Activated naive CD8-positive, alpha-beta T cell treated with anti-CD3 and anti-CD28 coated beads, Interleukin-2, amount 10 ng/mL, durations not matched to agents 7 days and 5 days (primary cell): ENCODE results near the gene SLC48A1. TPM values are rescaled to one million over a fixed set of nuclear protein-coding genes. Genes with fewer than 3 reads are reported as not detected.

Experiments used
- ATAC-seq: fragments of 150-1000 bp; cut with Tn5 transposase; one replicate; pipeline ENCODE4 v1.10.0; 2021; ENCODE audit warnings: low read depth, moderate library complexity
- POLR2A ChIA-PET: fragments of 350-600 bp; sonication (Branson Sonifier 250); formaldehyde crosslinking; loops from one replicate; lab custom pipeline; 2021; ENCODE audit warnings: antibody characterized with exemption; lab: Charles Lee
- DNase-seq: peaks from one replicate; pipeline ENCODE4 v3.0.0; 2021
- H3K27ac Mint-ChIP-seq: one replicate; pipeline ENCODE4 v1.8.0; 2022; ENCODE audit warnings: mild to moderate bottlenecking, mixed read lengths
- H3K27me3 Mint-ChIP-seq: one replicate; pipeline ENCODE4 v1.8.0; 2022; ENCODE audit warnings: mild to moderate bottlenecking, moderate library complexity, mixed read lengths
- H3K36me3 Mint-ChIP-seq: one replicate; pipeline ENCODE4 v1.8.0; 2021; ENCODE audit warnings: mild to moderate bottlenecking, mixed read lengths
- H3K4me1 Mint-ChIP-seq: one replicate; pipeline ENCODE4 v1.8.0; 2021; ENCODE audit warnings: mixed read lengths
- H3K4me3 Mint-ChIP-seq: one replicate; pipeline ENCODE4 v1.8.0; 2022; ENCODE audit warnings: mild to moderate bottlenecking, moderate library complexity, mixed read lengths
- H3K9me3 Mint-ChIP-seq: one replicate; pipeline ENCODE4 v1.8.0; 2021; ENCODE audit warnings: mixed read lengths
- total RNA-seq, 2 experiments: library from RNA; stranded (reverse); gene quantifications; one replicate each; pipeline ENCODE4 v1.2.3, GENCODE V29; 2021

Gene SLC48A1
- total RNA-seq, 2 experiments from 2014 or later, result 13.4 to 13.9 TPM

DNA sequence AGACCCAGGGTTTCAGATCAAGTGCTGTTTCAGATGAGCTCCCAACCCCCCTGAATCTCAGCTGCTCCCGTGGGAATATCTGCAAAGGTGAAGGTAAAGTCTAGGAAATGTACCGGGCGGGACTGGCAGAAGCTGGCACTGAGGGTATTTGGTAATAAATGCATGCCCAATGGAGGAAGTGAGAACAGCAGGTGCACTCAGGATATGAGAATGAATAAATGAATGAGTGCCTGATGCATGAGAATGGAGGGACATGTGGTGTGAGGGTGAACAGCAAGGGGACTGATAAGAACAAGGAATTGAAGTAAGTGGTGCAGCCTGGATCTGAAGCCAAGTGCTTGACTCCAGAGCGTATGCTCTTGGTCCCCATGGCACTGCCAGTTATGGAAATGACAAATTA lies 25.9 kb upstream of the SLC48A1 start:
- H3K4me3 Mint-ChIP-seq, result no peak overlapping the region
- H3K9me3 Mint-ChIP-seq, result no peaks in the 10 kb centered on the region
- ATAC-seq (no peak), DNase-seq (no peak)
- POLR2A ChIA-PET, result no interaction called here
- H3K4me1 Mint-ChIP-seq, result peaks cover 4% of the 10 kb centered on the region
- peaks cover 14% of the 10 kb centered on the region for H3K27me3 Mint-ChIP-seq
- H3K36me3 Mint-ChIP-seq, result no peaks in the 10 kb centered on the region
- H3K27ac Mint-ChIP-seq, result no peak overlapping the region

DNA sequence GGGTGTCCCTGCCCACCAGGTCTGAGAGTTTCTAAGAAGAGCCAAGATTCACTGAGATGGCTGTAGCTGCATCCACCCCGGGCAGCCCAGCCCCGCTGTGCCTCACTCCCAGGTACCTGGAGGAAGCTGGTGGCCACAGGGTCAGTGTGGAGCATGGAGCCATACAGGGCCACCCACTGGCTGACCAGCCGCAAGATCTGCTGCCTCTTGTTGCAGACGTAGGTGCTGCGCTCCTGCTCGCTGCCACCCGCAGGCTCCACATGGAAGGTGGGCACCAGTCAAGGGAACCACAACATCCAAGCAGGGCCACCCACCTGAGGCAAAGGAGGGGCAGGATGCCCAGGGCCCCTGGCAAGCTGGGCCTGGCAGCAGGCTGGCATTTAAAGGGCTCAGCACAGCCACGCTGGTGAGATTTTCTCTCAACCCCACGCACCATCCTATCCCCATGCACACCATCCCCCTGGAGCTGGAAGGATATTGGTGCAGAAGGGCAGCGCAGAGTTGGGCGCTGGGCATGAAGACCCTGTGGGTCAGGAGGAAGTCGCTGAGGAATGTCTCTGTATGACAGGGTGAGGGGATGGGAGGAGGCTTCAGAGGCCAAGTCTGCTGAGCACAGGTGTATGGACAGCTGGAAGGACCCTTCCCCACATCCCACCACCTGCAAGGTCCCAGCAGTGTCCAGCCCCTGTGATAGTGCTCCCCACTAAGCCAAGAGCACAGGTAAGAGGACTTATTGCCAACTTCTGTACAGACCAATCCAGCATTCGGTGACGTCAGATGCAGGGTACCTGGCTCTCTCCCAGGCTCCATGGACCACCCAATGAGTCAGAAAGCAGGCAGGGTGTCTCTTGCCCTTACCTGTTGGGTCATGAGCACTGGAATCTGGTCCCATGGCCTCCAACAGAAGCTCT lies 25.2 kb upstream of the SLC48A1 start:
- no peaks in the 10 kb centered on the region for H3K4me1 Mint-ChIP-seq
- H3K27ac Mint-ChIP-seq, result no peak overlapping the region
- no peaks in the 10 kb centered on the region for H3K36me3 Mint-ChIP-seq
- DNase-seq (no peak), ATAC-seq (no peak)
- H3K27me3 Mint-ChIP-seq, result peaks cover 14% of the 10 kb centered on the region
- H3K4me3 Mint-ChIP-seq, result no peak overlapping the region
- POLR2A ChIA-PET, result no interaction called here
- no peaks in the 10 kb centered on the region for H3K9me3 Mint-ChIP-seq

- DNase-seq (no peak), ATAC-seq (no peak)
- Mint-ChIP-seq H3K9me3 (no peaks in the 10 kb centered on the region), H3K27me3 (peaks cover 12% of the 10 kb centered on the region), H3K36me3 (no peaks in the 10 kb centered on the region), H3K27ac (no peak overlapping the region), H3K4me3 (no peak overlapping the region), H3K4me1 (peaks cover 2% of the 10 kb centered on the region)
- POLR2A ChIA-PET, result no interaction called here
Measured at GRCh38 chr12:47748507-47748828, 24.6 kb upstream of the SLC48A1 start.

DNA sequence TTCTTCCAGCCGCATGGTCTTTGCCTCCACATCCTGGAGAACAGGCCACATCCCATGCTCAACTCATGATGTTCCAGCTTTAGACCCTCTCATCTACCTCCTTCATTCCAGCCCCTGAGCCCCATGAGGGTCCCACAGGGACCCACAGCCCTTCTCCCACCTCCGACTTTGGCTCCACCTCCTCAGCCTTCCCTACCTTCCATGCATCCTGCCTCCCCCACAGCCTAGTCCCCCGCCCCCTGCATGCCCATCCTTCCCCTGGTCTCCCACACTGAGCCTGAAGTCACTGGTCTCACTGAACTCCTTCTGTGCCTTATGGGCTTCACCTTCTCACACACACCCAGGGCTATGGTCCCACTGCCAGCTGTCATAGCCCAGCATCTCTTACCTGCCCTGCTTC lies 24.1 kb upstream of the SLC48A1 start:
- Mint-ChIP-seq H3K4me1 (peaks cover 2% of the 10 kb centered on the region), H3K9me3 (no peaks in the 10 kb centered on the region), H3K27me3 (peaks cover 9% of the 10 kb centered on the region), H3K27ac (no peak overlapping the region), H3K36me3 (no peaks in the 10 kb centered on the region), H3K4me3 (no peak overlapping the region)
- ATAC-seq (no peak), DNase-seq (no peak)
- POLR2A ChIA-PET, result no interaction called here

- ATAC-seq (no peak), DNase-seq (no peak)
- H3K4me3 Mint-ChIP-seq, result no peak overlapping the region
- H3K36me3 Mint-ChIP-seq, result no peaks in the 10 kb centered on the region
- POLR2A ChIA-PET, result no interaction called here
- H3K9me3 Mint-ChIP-seq, result no peaks in the 10 kb centered on the region
- no peak overlapping the region for H3K27ac Mint-ChIP-seq
- H3K27me3 Mint-ChIP-seq, result peaks cover 2% of the 10 kb centered on the region
- peaks cover 8% of the 10 kb centered on the region for H3K4me1 Mint-ChIP-seq
Measured at GRCh38 chr12:47750229-47750798, 22.7 kb upstream of the SLC48A1 start.

DNA sequence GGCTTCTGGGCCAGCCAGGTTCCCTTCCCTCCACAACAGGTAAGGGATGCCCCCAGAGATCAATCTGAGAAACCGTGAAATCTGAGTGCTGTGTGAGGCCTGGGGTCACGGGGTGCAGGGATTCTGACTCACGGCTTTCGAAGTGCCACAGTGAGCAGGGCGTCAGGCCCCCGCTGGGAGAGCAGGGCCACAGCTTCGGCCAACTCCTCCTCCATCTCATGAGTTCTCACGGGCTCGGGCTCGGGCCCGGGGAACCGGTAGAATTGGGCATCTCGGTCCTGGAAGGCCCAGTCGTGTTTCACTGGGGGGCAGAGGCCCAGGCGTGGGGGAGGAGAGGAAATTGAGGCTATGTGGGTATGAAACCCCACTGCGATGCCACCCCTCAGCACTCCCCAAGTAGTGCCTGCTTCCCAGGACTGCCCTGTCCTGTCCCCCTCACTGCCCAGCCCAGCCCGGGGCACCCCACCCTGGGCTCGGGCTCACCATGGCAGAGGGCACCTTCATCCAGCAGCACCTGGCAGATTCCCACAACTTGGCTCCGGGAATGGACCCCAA lies 22.0 kb upstream of the SLC48A1 start:
- no peak for DNase-seq
- no peak overlapping the region for H3K4me3 Mint-ChIP-seq
- POLR2A ChIA-PET, result no interaction called here
- H3K4me1 Mint-ChIP-seq, result peaks cover 14% of the 10 kb centered on the region
- no peak for ATAC-seq
- H3K36me3 Mint-ChIP-seq, result no peaks in the 10 kb centered on the region
- H3K27me3 Mint-ChIP-seq, result peaks cover 2% of the 10 kb centered on the region
- H3K27ac Mint-ChIP-seq, result no peak overlapping the region
- H3K9me3 Mint-ChIP-seq, result no peaks in the 10 kb centered on the region

GRCh38 chr12:47751561-47751960 lies 21.5 kb upstream of the SLC48A1 start:
- Mint-ChIP-seq H3K4me1 (peaks cover 18% of the 10 kb centered on the region), H3K9me3 (no peaks in the 10 kb centered on the region), H3K36me3 (no peaks in the 10 kb centered on the region), H3K27ac (no peak overlapping the region), H3K4me3 (no peak overlapping the region), H3K27me3 (no peaks in the 10 kb centered on the region)
- DNase-seq (no peak), ATAC-seq (no peak)
- POLR2A ChIA-PET, result no interaction called here

DNA sequence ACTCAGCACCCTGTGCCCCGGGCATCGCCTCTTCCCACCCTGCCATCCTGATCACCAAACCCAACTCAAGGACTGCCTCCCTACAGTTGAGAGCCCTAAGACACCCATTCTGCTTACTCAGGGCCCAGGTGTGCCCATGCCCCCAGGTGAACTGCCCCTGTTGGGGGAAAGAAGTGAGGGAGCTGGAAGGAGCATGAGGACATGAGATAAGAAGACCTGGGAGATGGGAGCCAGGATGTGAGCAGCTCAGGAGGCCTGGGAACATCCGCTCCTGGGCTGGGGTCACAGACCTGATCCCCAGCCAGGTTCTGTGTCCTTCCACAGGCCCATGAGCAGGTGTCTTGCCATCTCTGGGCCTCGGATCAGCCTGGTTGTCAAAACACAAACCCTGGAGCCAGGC lies 20.9 kb upstream of the SLC48A1 start:
- POLR2A ChIA-PET, result no interaction called here
- ATAC-seq (no peak), DNase-seq (no peak)
- no peaks in the 10 kb centered on the region for H3K27me3 Mint-ChIP-seq
- H3K9me3 Mint-ChIP-seq, result no peaks in the 10 kb centered on the region
- H3K36me3 Mint-ChIP-seq, result no peaks in the 10 kb centered on the region
- H3K4me3 Mint-ChIP-seq, result no peak overlapping the region
- H3K27ac Mint-ChIP-seq, result no peak overlapping the region
- H3K4me1 Mint-ChIP-seq, result peaks cover 22% of the 10 kb centered on the region

GRCh38 chr12:47752552-47752951 lies 20.5 kb upstream of the SLC48A1 start:
- POLR2A ChIA-PET, result no interaction called here
- ATAC-seq, result no peak
- Mint-ChIP-seq H3K27ac (no peak overlapping the region), H3K4me3 (no peak overlapping the region), H3K9me3 (no peaks in the 10 kb centered on the region), H3K4me1 (peaks cover 26% of the 10 kb centered on the region), H3K36me3 (no peaks in the 10 kb centered on the region), H3K27me3 (no peaks in the 10 kb centered on the region)
- no peak for DNase-seq

GRCh38 chr12:47753021-47754001 lies 19.7 kb upstream of the SLC48A1 start:
- ATAC-seq (no peak), DNase-seq (no peak)
- POLR2A ChIA-PET, result no interaction called here
- H3K4me1 Mint-ChIP-seq, result peaks cover 28% of the 10 kb centered on the region
- no peak overlapping the region for H3K27ac Mint-ChIP-seq
- no peaks in the 10 kb centered on the region for H3K36me3 Mint-ChIP-seq
- no peaks in the 10 kb centered on the region for H3K9me3 Mint-ChIP-seq
- H3K4me3 Mint-ChIP-seq, result no peak overlapping the region
- no peaks in the 10 kb centered on the region for H3K27me3 Mint-ChIP-seq

DNA sequence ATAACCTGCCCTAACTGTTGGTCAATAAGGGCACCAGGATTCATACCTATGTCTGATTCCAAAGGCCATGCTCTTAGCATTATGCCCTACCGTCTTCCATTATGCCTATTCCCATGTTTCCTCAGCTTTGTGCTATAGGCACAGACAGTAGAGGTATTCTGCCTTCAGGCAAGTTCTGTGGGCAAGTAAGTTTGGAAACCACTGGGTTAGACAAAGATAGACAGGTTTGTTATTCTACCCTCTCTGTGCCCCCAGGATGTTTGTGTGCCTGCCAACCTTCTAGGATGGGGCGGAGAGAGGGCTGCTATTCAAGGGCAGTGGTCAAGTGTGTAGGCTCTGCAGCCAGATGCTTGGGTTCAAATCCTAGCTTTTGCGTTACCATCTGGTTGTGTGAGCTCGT lies 18.9 kb upstream of the SLC48A1 start:
- peaks cover 28% of the 10 kb centered on the region for H3K4me1 Mint-ChIP-seq
- no peaks in the 10 kb centered on the region for H3K9me3 Mint-ChIP-seq
- POLR2A ChIA-PET, result interaction anchor here (0.6 kb wide), 1 partner anchor 436 kb away, joined by 3 read pairs; no protein-coding TSS in a partner anchor
- no peak overlapping the region for H3K27ac Mint-ChIP-seq
- H3K4me3 Mint-ChIP-seq, result no peak overlapping the region
- DNase-seq, result no peak
- ATAC-seq, result no peak
- H3K27me3 Mint-ChIP-seq, result no peaks in the 10 kb centered on the region
- H3K36me3 Mint-ChIP-seq, result no peaks in the 10 kb centered on the region

DNA sequence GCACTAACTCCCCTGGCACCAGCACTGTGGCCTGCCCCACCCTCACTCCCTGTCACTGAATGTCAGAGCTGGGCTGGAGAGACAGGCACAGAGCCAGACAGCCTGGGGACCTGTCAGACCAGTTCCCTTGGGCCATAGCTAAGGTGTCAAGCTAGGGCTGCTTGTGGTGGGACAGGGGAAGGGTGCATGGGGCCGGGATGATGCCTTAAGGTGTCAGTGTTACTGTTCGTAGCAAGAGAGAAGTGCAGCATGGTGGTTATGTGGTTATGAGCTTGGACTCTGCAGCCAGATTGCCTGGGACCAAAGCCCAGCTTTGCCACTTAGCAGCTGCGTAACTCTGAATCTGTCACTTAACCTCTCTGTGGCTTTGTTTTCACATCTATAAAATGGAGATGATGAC lies 18.2 kb upstream of the SLC48A1 start:
- no peaks in the 10 kb centered on the region for H3K36me3 Mint-ChIP-seq
- no peak overlapping the region for H3K4me3 Mint-ChIP-seq
- H3K27ac Mint-ChIP-seq, result no peak overlapping the region
- no peaks in the 10 kb centered on the region for H3K27me3 Mint-ChIP-seq
- H3K9me3 Mint-ChIP-seq, result no peaks in the 10 kb centered on the region
- DNase-seq (no peak), ATAC-seq (no peak)
- POLR2A ChIA-PET, result interaction anchor here (0.7 kb wide), 1 partner anchor 45 kb away, joined by 3 read pairs; no protein-coding TSS in a partner anchor
- H3K4me1 Mint-ChIP-seq, result peaks cover 28% of the 10 kb centered on the region
